ENCODE results near the gene CENPK.
"Not testable (repeated sequence)": the region's sequence is repeated elsewhere in the genome, so short reads cannot be mapped to it uniquely, and the experiment has no call there.

The CENPK gene

DNA sequence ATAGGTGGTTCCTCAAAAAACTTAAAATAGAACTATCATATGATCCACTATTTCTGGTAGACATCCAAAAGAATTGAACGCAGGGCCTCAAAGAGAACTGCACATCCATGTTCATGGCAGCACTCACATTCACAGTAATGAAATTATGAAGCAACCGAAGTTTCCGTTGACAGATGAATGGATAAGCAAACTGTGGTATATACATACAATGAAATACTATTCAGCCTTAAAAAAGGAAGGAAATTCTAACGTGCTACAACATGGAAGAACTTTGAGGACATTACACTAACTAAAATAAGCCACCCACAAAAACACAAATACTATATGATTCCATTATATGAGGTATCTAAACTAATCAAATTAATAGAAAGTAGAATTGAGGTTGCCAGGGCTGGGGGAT lies 18.5 kb downstream of the CENPK start:
- DNase-seq (ENCODE audit: low spot score in 2 of 2) (no peak), ATAC-seq (no peak)
- Mint-ChIP-seq H3K4me1 (peaks cover 16% of the 10 kb centered on the region), H3K27ac (peak overlapping the region; percentile 33), H3K36me3 (peaks cover 91% of the 10 kb centered on the region), H3K4me3 (no peak overlapping the region), H3K9me3 (no peaks in the 10 kb centered on the region)

DNA sequence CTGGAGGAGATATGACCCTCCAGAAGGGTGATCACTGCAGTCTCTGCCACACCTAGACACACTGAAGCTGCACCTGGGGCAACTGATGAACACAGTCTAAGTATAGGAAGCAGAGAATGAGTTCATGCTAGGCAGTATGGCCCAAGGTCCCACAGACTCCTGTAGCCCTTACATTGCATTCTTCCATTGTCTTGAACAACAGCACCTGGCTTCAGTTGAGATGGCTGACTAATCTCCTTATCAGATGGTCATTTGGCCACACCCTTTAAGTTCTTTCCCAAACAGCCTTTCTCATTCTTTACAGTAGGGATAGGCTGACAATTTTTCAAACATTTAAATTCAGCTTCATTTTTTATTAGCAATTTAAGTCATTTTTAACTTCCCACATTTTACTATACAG lies 23.1 kb downstream of the CENPK start:
- no peak overlapping the region for H3K4me3 Mint-ChIP-seq
- peaks cover 78% of the 10 kb centered on the region for H3K36me3 Mint-ChIP-seq
- no peaks in the 10 kb centered on the region for H3K9me3 Mint-ChIP-seq
- ATAC-seq (no peak), DNase-seq (ENCODE audit: low spot score in 2 of 2) (no peak)
- no peak overlapping the region for H3K27ac Mint-ChIP-seq
- H3K4me1 Mint-ChIP-seq = no peaks in the 10 kb centered on the region

DNA sequence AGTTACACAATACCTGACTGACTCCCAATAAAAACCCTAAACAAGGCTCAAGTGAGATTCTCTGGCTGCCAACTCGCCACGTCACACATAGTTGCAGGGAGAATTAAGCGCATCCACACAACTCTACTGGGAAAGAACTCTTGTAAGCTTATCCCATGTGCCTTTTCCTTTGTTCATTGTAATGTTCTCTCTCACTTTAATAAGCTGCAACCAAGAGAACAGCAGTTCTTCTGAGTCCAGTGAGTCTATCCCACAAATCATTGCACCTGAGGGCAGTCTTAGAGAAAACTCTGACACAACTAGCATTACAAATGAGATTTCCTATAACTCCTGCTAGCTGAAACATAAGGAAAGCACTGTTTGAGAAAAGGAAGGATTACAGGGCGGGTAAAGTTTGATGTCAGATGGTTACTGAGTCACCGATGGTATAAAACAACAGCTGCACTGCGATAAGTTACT lies 27.4 kb downstream of the CENPK start:
- Mint-ChIP-seq H3K9me3 (no peaks in the 10 kb centered on the region), H3K4me3 (no peak overlapping the region), H3K4me1 (no peaks in the 10 kb centered on the region), H3K27ac (no peak overlapping the region), H3K36me3 (peaks cover 62% of the 10 kb centered on the region)
- no peak for DNase-seq (ENCODE audit: low spot score in 2 of 2)
- no peak for ATAC-seq

DNA sequence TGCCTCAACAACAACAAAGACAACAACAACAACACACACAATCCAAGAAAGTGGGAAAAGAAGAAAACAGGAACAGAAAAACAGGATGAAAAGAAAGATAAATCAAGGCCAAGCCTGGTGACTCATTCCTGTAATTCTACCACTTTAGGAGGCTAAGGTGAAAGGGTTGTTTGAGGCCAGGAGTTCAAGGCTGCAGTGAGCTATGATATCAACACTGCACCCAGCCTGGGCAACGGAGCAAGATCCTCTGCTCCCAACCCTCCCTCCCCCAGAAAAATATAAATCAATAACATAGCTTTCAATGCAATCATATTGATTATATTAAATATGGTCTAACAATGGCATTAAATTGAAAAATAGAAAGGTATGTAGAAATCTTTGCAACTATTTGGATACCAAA lies 32.1 kb downstream of the CENPK start:
- Mint-ChIP-seq H3K27ac (no peak overlapping the region), H3K4me3 (no peak overlapping the region), H3K4me1 (no peaks in the 10 kb centered on the region), H3K36me3 (peaks cover 47% of the 10 kb centered on the region), H3K9me3 (no peaks in the 10 kb centered on the region)
- DNase-seq (ENCODE audit: low spot score in 2 of 2) (no peak), ATAC-seq (no peak)

DNA sequence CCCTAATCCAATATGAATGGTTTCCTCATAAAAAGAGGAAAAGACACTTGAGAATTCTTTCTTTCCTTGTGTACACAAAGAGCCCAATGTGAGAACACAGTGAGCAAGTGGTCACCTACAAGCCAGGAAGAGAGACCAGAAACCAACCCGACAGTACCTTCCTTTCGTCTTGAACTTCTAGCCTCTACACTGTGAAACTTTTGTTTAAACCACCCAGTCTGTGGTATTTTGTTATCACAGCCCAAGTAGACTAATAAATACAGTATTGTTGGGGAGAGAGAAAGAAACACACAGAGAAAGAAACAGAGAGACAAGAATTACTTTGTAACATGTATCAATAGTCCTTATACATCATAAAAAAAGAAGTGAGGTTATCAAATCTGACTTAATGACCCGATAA lies 37.2 kb downstream of the CENPK start:
- Mint-ChIP-seq H3K9me3 (no peaks in the 10 kb centered on the region), H3K27ac (no peak overlapping the region), H3K4me3 (no peak overlapping the region), H3K36me3 (peaks cover 66% of the 10 kb centered on the region), H3K4me1 (no peaks in the 10 kb centered on the region)
- DNase-seq (ENCODE audit: low spot score in 2 of 2) = no peak
- no peak for ATAC-seq

DNA sequence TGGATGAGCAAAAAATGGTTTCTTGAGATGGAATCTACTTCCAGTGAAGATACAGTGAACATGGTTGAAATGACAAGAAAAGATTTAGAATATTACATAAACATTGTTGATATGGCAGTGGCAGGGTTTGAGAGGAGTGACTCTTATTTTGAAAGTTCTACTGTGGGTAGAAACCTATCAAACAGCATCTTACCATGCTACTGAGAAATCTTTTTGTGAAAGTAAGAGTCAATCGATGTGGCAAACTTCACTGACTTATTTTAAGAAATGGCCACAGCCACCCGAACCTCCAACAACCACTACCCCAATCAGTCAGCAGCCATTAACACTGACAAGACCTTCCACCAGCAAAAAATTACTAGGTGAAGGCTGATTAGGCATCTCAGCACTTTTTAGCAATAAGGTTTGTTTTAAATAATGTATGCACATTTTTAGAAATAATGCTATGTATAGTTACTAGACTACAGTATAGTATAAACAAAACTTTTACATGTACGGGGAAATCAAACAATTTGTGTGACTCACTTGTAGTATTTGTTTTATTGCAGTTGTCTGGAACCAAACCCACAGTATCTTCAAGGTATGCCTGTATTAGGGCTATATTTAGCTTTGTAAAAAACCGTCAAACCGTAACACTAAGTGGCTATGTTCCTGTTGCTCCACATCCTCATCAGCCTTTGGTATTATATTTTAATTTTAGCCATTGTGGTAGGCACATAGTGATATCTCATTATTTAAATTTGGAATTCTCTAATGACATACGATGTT lies 50.6 kb downstream of the CENPK start:
- Mint-ChIP-seq H3K4me3 (no peak overlapping the region), H3K9me3 (no peaks in the 10 kb centered on the region), H3K4me1 (no peaks in the 10 kb centered on the region), H3K36me3 (no peaks in the 10 kb centered on the region), H3K27ac (no peak overlapping the region)
- ATAC-seq (peak; percentile 75), DNase-seq (ENCODE audit: low spot score in 2 of 2) (no peak)

DNA sequence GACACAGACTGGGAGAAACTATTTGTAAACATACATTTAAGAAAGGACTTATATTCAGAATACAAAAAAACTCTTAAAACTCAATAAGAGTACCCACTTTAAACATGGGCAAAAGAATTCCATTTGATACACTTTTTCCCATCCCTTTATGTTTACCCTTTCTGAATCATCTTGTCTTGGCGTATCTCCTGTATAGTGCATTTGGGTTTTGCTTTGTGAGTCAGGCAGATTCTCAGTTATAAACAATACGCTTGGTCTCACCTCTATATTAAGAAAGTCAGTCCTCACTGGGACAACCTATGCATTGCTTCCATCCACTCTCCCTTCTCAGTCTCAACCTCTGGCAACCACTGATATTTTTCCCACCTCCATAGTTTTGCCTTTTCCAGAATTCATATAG lies 54.0 kb downstream of the CENPK start:
- DNase-seq (ENCODE audit: low spot score in 2 of 2) (no peak), ATAC-seq (no peak)
- Mint-ChIP-seq H3K4me3 (no peak overlapping the region), H3K4me1 (no peaks in the 10 kb centered on the region), H3K36me3 (no peaks in the 10 kb centered on the region), H3K9me3 (no peaks in the 10 kb centered on the region), H3K27ac (no peak overlapping the region)

DNA sequence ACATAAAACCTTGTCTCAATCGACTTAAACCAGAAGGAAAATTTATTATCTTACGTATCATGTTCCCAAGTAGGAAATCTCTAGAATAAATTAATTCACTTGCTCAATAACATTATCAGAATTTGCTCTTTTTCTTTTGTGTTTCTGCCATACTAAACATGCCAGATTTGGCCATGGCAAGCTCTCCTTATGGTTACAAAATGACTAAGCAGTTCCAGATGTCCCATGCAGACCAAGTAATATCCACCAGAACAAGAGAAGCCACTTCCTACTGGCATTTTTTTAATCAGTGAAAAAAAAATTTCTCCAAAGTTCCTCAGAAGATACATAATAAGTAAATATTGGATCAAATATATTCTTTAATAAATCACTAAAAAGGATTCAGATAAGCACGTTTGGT lies 56.0 kb downstream of the CENPK start:
- Mint-ChIP-seq H3K4me3 (no peak overlapping the region), H3K27ac (no peak overlapping the region), H3K9me3 (no peaks in the 10 kb centered on the region), H3K4me1 (no peaks in the 10 kb centered on the region), H3K36me3 (peaks cover 3% of the 10 kb centered on the region)
- DNase-seq (ENCODE audit: low spot score in 2 of 2) = no peak
- no peak for ATAC-seq

DNA sequence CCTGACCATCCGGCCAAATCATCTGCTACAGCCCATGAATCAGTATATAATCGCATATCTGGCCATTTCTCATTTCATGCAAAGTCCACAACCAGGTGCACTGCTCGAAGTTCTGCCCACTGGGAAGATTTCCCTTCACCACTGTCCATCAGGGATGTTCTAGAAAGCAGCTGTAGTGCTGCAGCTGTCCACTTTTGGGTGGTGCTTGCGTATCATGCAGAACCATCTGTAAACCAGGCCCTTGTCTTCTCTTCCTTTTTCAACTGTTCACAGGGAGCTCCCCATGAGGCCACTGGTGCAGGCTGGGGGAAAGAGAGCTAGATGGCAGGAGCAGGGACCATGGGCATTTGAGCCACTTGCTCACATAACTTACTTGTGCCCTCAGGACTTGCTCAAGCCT lies 73.8 kb downstream of the CENPK start:
- ATAC-seq = no peak
- no peaks in the 10 kb centered on the region for H3K36me3 Mint-ChIP-seq
- no peak for DNase-seq (ENCODE audit: low spot score in 2 of 2)
- H3K27ac Mint-ChIP-seq = no peak overlapping the region
- no peaks in the 10 kb centered on the region for H3K4me1 Mint-ChIP-seq
- no peaks in the 10 kb centered on the region for H3K9me3 Mint-ChIP-seq
- no peak overlapping the region for H3K4me3 Mint-ChIP-seq

DNA sequence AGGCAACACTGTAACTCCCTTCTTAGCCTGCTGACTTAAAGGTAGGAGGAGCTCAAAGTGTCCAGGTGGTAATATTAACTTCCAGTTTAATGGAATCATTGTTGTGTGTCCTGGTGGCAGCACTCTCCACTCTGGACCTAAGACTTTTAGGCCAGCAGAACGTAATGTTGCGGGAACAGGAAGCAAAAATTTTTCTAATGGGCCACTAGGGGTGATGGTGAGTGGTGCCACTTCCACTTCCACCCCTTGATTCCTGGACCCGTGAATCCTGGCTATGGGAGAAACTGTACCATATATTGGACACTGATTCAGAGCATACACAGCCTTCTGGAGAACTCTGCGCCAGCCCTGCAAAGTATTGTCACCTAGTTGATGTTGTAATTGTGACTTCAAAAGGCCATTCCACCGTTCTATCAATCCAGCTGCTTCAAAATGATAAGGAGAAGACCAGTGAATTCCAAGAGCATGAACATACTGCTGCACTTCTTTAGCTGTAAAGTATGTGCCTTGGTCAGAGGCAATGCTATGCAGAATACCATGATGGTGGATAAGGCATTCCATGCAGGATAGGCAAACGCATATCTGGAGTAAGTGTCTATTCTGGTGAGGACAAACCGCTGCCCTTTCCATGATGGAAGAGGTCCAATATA lies 74.8 kb downstream of the CENPK start:
- not testable (repeated sequence) for H3K36me3 Mint-ChIP-seq; H3K9me3 Mint-ChIP-seq; ATAC-seq; H3K27ac Mint-ChIP-seq; H3K4me1 Mint-ChIP-seq; H3K4me3 Mint-ChIP-seq; DNase-seq (ENCODE audit: low spot score in 2 of 2)

DNA sequence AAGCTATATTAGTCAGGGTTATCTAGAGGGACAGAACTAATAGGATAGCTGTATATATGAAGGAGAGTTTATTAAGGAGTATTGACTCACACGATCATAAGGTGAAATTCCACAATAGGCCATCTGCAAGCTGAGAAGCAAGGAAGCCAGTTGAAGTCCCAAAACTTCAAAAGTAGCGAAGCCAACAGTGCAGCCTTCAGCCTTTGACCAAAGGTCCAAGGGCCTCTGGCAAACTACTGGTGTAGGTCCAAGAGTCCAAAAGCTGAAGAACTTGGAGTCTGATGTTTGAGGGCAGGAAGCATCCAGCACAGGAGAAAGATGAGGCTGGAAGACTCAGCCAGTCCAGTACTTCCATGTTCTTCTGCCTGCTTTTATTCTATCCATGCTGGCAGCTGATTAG lies 76.2 kb downstream of the CENPK start:
- not testable (repeated sequence) for ATAC-seq; H3K27ac Mint-ChIP-seq; DNase-seq (ENCODE audit: low spot score in 2 of 2); H3K9me3 Mint-ChIP-seq; H3K36me3 Mint-ChIP-seq; H3K4me3 Mint-ChIP-seq
- peaks cover 16% of the 10 kb centered on the region for H3K4me1 Mint-ChIP-seq

DNA sequence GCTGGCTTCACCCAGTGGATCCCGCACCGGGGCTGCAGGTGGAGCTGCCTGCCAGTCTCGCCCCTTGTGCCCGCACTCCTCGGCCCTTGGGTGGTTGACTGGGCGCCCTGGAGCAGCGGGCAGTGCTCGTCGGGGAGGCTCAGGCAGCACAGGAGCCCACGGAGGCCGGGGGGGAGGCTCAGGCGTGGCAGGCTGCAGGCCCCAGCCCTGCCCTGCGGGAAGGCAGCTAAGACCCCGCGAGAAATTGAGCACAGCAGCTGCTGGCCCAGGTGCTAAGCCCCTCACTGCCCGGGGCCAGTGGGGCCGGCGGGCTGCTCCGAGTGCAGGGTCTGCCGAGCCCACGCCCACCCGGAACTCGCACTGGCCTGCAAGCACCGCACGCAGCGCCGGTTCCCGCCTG lies 77.6 kb downstream of the CENPK start:
- Mint-ChIP-seq H3K9me3 (no peaks in the 10 kb centered on the region), H3K4me1 (peaks cover 20% of the 10 kb centered on the region), H3K4me3 (no peak overlapping the region), H3K36me3 (peaks cover 6% of the 10 kb centered on the region), H3K27ac (no peak overlapping the region)
- DNase-seq (ENCODE audit: low spot score in 2 of 2) (no peak), ATAC-seq (no peak)

DNA sequence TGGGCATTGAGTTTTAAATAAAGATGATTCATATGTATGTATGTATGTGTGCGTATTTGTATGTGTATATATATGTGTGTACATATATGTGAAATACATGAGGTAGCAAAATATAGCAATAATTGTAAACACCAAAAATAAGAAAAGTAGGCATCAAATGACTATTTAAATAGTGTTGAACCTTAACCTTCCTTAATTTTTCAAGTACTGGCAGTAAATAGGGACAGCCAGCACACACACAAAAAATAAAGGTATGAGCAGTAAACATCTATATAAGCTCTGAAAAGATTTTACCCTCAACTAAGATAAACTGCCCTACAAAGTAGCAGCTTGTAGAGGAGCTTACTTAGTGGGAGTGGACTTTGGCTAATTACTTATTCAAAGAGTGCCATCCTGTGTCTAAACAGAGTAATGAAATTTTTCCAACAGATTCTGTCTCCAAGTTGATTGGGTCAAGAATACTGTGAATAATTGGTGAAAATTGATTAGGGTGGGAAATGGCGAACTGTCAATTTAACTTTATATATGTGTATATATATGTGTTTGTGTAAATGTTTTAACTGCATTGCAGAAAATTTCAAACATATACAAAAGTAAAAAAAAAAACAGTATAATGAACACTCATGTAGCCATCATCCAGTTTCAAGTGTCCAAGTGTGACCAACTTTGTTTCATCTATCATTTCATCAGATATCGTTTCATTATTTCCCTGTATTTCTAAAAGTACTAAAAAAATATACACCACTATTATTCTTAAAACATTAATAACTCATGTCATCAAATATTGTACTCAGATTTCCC lies 79.2 kb downstream of the CENPK start:
- Mint-ChIP-seq H3K9me3 (no peaks in the 10 kb centered on the region), H3K4me1 (peaks cover 20% of the 10 kb centered on the region), H3K4me3 (no peak overlapping the region), H3K27ac (peak overlapping the region; percentile 74), H3K36me3 (peaks cover 6% of the 10 kb centered on the region)
- DNase-seq (ENCODE audit: low spot score in 2 of 2) = no peak
- ATAC-seq = peak; percentile 62

DNA sequence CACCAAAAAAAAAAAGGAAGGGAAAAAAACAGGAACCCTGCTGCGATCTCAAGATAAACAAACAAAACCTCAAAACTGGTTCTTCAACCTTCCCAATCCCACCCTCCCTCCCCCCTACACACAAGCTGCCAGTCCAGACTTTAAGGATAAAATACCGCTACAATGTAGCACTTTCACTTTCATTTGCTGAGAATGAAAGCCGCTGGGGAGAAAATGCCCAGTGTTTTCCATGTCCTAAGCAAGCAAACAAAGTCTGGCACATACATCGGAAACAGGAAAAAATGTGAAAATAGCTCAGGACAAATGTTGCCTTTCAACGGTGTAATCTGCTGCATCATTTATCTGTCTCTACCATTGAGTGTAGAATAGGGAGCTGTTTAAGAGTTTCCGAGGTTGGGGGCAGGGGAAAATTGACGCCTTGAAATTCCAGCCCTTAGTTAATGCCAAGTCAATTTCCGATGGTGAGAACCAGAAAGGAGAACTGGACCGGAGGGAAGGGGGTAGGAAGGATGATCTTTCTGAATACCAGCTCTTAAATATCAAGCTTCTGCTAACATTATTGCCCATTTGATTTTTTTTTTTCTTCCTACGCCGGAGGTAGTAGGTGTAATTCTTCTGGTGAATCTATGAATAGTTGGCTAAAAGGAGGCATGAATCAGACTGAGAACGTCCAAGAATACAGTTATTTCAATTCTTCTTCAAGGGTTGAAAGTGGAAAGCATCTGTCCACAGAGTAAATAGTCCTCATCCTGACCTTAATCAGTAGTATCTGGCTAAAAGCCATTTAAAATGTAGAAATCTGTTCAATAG lies 80.0 kb downstream of the CENPK start:
- H3K36me3 Mint-ChIP-seq = peaks cover 6% of the 10 kb centered on the region
- peaks cover 20% of the 10 kb centered on the region for H3K4me1 Mint-ChIP-seq
- no peaks in the 10 kb centered on the region for H3K9me3 Mint-ChIP-seq
- H3K4me3 Mint-ChIP-seq = no peak overlapping the region
- DNase-seq (ENCODE audit: low spot score in 2 of 2) = peak in 1 of 2 donors; percentile 53
- peak; percentile 36 for ATAC-seq
- H3K27ac Mint-ChIP-seq = peak overlapping the region; percentile 74

DNA sequence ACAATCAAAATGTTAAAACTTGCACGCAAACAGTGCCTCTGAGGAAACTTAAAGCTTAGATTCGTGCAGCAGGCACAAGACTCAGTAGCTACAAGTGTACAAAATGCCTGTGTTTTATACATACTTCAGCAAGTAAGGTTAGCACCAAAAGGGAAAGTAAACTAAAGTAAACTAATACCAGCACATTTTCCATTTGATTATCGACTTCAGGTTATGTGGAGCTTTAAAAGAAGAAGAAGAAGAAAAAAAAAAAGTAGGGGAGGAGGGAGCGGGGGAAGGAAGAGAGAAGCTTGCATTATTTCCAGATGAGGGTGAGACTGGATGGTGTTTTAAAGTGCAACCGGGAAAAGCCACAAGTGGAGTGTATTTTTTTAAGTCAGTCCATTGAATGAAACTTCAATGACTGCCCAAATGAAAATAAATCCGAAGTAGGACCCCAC lies 80.7 kb downstream of the CENPK start:
- Mint-ChIP-seq H3K36me3 (peaks cover 6% of the 10 kb centered on the region), H3K4me3 (no peak overlapping the region), H3K9me3 (no peaks in the 10 kb centered on the region), H3K4me1 (peaks cover 20% of the 10 kb centered on the region), H3K27ac (peak overlapping the region; percentile 74)
- DNase-seq (ENCODE audit: low spot score in 2 of 2) (no peak), ATAC-seq (peak; percentile 30)
